ENCODE measurements around the gene TTYH2.

DNA sequence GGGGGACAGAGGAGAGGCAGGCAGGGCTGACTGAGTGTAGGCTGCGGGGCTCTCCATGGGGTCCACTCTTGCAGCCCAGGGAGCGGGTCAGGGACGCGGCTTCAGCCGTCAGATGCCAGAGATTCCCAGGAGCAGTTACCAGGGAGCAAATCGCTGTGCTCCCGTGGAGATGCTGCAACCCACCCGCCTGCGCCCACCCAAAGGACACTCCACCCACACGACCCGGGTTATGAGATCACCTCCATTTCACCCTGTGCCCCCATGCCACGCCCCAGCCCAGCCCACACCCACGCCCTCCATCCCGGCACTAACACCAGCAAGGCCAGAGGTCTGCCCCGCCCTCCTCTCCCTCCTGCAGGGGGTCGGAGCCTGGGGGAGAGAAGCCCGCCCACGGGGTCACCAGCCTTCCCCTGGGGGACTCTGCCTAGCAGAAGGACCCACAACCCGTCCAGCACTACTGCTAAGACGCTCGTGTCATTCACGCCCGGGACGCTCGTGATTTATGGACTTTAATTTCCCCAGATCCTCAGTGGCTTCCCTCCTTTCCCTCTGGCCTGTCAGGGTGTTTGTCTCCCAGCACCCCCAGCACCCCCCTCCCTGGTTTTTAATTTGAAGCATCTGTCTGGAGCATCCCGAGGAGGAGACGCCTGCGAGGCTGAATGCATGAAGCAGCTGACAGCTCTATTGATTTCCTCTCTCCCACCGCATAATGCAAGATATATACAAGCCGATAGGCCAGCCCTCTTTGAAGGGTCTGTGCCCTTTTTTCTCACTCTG is 16.6 kb upstream of the TTYH2 start:
- TF ChIP-seq, protein P1, sequence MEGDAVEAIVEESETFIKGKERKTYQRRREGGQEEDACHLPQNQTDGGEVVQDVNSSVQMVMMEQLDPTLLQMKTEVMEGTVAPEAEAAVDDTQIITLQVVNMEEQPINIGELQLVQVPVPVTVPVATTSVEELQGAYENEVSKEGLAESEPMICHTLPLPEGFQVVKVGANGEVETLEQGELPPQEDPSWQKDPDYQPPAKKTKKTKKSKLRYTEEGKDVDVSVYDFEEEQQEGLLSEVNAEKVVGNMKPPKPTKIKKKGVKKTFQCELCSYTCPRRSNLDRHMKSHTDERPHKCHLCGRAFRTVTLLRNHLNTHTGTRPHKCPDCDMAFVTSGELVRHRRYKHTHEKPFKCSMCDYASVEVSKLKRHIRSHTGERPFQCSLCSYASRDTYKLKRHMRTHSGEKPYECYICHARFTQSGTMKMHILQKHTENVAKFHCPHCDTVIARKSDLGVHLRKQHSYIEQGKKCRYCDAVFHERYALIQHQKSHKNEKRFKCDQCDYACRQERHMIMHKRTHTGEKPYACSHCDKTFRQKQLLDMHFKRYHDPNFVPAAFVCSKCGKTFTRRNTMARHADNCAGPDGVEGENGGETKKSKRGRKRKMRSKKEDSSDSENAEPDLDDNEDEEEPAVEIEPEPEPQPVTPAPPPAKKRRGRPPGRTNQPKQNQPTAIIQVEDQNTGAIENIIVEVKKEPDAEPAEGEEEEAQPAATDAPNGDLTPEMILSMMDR (IDR thresholded peaks at IDR 0.05), result no peak
- no peak for TF ChIP-seq POLR2A (IDR thresholded peaks at IDR 0.05)
